ENCODE results near the gene AMN1.

AMN1 gene

DNA sequence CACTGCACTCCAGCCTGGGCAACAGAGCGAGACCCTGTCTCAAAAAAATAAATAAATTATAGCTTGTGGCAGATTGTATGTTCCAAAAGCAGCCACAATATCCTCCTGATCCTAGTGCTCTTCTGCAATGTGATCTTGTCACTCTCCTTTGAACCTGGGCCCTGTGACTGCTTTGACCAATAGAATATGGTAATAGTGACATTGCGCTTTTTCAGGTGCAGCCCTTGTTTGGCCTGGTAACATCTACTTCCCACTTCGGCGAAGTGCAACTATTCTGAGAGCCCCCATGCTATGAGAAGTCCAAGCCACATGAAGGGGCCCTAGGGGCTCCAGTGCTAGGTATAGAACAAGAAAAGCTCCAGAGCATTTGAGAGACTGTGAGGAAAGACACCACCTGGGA lies 106.8 kb downstream of the AMN1 start:
- H3K4me1 ChIP-seq (ENCODE audit: low read depth, poor library complexity, severe bottlenecking) = peaks cover 5% of the 10 kb centered on the region
- no peak for TF ChIP-seq CTCF (conservative IDR thresholded peaks at IDR 0.05; ENCODE audit: low read depth, low read length)
- H3K4me3 ChIP-seq (IDR thresholded peaks at IDR 0.05; ENCODE audit: insufficient read depth, low read depth, low read length) = no peak overlapping the region
- H3K4me2 ChIP-seq = no peak overlapping the region
- no peak overlapping the region for H2AFZ ChIP-seq (ENCODE audit: low read depth)
- no peaks in the 10 kb centered on the region for H4K20me1 ChIP-seq (ENCODE audit: insufficient read depth)
- no peak overlapping the region for H3K27ac ChIP-seq
- no peak overlapping the region for H3K9ac ChIP-seq
- H3K79me2 ChIP-seq (ENCODE audit: insufficient read depth, low read depth) = no peaks in the 10 kb centered on the region
- no peaks in the 10 kb centered on the region for H3K36me3 ChIP-seq (ENCODE audit: insufficient read depth)
- no peaks in the 10 kb centered on the region for H3K27me3 ChIP-seq (ENCODE audit: insufficient read depth, low read depth)

All from KMS-11 (cell line).